Lung microvascular endothelial cell (primary cell): ENCODE results near the gene NOC3L. TPM values are rescaled to one million over a fixed set of nuclear protein-coding genes. Genes with fewer than 3 reads are reported as not detected.
"Not testable (repeated sequence)": the region's sequence is repeated elsewhere in the genome, so short reads cannot be mapped to it uniquely, and the experiment has no call there.

ENCODE experiments used
- DNase-seq, 2 donors: peaks; one replicate each; pipeline versions ENCODE4 v3.0.0 to v3.0.0-alpha.2; 2010; ENCODE audit warnings: low read depth in 2 of 2
- total RNA-seq: library from RNA; depleted of rRNA; stranded (reverse); fragments of >200 nt; gene quantifications from 2 replicates; pipeline ENCODE4 v1.2.1, GENCODE V29; 2014

The NOC3L gene
- total RNA-seq, 1 donor from 2014 or later, result 22.0 TPM

DNA sequence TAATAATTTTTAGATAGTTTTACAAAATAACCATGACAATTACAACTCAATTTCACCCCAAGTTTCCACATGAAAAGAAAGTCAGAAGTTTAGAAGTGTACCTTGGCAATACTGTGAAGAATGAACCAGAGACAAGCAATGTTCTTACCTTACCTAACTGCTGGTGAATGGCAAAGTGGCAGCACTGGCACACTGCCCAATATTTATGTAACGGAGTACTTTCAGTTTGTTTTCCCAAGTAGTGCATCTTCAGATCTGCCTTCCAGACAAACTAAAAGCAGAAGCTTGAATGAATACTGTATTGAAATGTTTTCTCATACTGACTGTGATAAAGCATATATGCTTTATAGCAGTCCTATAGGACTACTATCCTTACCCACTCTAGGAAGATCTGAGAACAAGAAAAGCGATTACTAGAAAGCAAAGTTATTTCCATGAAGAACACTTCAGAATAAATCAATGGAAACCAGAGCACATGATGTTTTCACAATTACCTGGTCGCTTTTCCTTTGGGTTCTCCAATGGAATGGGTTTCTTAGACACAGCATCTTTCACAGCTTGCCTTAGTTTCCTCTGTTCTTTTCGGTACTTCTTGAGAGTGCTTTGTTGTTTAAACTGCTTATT is 1.5 kb downstream of the NOC3L start:
- peak; percentile 48 to 65 for DNase-seq

DNA sequence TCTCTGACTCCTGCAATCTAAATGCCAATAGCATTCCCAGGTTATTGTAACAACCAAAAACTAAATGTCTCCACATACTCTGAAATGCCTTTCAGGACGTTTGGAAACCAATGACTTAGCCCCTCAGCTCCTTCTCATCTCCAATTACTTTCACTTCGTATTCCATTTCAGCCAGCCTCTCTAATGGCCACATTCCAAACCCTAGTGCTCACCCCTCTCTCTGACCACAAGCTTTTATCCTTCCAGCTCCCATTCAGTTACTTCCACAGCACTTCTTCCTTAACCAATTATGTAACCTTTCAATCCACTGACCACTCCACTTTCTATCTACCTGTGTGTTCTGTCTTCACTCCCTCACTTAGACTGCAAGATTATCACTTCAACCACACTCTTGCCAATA is 4.3 kb downstream of the NOC3L start:
- peak in 1 of 2 donors; percentile 71 for DNase-seq

DNA sequence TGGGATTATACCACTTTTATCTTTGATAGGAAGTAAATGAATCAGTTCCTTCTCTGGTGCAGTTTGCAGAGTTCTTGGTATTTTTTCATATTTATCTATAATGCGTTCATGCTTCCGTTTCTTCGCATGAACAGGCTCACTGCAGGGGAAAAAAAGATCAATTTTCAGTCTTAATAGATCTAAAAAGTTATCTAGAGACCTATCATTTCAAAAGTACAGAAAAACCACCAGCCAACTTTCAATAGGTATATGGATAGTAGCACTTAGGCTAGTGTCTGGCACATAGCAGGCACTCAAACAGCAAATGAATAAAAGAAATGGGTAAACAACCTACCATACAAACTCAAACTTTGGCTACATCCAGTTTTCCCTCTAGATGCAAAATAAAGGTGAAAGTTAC is 5.5 kb downstream of the NOC3L start:
- no peak for DNase-seq

DNA sequence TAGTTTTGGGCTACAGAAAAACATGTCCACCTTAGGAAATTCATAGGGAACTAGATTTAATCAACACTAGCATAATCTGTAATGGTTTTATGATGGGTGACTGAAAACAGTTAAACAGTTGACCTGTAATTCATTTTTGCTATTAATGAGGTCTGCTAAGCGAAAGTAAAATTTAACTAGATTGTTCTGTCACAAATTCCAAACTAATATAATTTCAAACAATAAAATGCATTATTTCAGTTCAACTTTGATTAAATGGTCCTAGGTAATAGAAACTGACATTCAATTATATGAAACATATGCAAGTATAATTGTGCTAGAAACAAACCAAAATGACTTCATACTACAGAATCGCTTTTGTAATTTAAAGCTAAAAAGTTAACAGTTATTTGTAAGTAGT is 6.9 kb downstream of the NOC3L start:
- no peak for DNase-seq

DNA sequence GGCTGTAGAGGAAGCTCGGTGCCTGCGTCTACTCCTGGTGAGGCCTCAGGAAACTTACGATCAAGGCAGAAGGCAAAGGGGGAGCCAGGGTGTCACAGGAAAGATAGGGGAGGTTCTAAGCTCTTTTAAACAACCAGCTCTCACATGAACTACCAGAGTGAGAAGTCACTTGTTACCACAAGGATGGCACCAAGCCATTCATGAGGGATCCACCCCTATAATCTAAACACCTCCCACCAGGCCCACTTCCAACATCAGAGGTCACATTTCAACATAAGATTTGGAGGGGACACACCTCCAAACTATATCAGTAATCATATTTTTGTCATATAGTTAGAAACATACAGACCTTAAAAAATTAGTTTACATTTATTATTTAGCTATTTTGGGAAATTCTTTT is 9.4 kb downstream of the NOC3L start:
- DNase-seq, result no peak

DNA sequence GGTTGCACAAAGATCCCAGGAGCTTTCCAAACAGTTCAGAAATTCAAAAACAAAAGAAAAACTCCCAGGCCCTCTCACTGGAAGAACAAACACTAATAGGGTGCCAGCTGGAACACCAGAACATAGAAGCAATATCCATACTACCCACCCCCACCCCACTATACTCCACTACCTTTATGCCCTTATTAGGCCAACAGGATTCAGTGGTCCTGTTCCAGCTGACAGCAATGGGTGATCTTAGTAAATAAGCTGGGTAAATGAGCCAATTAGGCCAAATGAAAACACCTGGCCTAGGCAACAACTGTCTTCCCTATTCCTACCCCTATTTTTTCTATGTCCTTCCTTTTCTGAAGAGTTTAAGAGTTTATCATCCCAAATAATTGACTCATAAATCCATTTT is 11.7 kb downstream of the NOC3L start:
- no peak for DNase-seq

DNA sequence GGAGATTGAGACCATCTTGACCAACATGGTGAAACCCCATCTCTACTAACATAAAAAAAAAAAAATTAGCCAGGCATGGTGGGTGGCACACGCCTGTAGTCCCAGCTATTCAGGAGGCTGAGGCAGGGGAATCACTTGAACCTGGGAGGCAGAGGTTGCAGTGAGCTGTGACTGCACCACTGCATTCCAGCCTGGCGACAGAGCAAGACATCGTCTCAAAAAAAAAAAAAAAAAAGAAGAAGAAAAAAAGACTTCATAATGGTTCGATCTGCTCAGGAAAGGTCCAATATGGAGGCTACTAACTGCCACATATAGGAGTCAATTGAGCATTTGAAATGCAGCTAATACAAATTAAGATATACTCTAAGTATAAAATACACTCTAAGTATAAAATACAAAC is 12.2 kb downstream of the NOC3L start:
- DNase-seq, result not testable (repeated sequence)

DNA sequence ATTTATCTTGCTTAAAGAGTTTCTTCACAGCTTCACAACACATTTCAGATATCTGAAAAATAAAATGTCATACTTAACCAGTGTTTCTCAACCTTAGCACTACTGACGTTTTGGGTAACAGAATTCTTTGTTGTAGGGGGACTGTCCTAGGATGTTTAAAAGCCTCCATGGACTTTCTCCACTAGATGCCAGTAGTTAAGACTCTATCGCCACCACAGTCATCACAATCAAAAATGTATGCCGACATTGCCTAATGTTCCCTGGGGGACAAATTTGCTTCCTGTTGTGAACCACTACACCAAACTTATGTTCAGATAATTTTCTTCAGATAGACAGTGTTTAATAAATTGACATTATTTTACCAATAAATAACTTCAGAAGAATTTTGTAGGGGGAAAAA is 13.4 kb downstream of the NOC3L start:
- no peak for DNase-seq

DNA sequence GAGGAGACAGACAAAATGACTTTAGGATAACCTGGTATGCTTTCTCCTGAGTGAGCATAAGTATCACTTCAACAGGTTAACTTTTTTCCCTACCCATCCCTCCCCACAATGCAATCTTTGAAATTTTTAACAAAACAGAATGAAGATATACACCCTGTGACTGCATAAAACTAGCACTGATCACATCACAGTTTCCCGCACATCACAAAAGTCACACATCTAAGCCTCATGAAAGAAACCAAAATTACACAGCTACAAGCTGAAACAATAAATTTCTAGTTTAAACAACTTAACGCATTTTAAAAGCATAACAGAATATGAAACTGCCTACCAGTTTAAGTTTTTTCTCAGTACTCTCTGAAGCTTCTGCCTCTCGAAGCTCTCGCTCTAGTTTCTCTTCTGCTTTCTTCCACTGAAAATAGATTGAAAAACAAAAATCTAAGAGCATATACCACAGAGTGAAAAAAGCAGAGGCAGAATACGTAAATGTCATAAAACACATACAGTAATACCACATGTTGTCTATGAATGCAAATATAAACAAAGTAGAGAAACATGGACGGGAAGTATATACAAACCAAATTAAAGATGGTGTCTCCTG is 18.1 kb downstream of the NOC3L start:
- no peak for DNase-seq

DNA sequence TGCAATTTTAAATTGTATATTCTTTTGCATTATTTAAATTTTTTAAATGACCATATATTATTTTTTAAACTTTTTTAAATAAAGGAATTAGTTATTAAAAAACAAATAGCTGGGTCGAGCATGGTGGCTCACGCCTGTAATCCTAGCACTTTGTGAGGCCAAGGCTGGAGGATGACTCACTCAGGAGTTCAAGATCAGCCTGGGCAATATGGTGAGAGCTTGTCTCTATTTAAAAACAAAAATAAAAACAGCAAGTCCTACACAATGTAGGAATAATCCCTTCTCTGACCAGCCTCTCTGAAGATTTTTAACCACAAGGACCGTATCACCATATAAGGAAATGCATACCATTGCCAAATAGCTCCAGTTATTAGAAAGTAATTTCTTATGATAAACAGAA is 19.6 kb downstream of the NOC3L start:
- DNase-seq, result no peak

DNA sequence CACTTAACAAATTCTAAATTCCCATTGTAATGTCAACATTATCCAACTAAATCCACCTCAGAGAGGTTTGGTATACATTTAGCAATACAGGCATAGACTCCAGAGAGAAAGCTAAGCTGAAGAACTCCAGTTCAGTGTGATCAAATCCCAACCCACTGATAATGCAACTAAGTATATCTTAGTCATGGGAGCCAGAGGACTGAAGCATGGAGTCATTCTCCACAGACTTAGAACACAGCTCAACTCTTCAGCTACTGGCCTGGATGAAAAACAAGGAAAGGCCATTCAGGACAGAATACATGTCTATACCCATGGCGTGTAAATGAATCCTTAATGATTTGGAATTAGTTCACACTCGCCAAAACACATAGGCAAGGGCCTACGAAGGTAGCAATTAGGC is 27.9 kb downstream of the NOC3L start:
- no peak for DNase-seq

DNA sequence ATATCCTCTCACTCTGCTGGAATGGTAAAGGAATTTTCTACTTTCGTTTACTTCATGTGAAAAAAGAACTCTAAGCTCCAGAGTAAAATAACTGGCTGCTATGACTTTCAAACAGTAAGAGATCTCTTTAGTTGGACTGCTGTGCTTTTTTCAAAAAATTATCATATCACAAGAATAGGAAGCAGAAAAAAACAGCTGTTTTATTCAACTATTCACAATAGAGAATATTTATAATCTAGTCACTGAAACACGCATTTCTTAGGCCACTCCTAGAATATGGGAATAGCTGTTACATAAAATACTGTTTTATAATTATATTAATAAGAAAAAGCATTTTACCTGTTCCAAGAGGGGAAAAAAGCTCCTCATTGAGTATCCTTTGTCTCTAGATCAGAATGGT is 29.7 kb downstream of the NOC3L start:
- no peak for DNase-seq

DNA sequence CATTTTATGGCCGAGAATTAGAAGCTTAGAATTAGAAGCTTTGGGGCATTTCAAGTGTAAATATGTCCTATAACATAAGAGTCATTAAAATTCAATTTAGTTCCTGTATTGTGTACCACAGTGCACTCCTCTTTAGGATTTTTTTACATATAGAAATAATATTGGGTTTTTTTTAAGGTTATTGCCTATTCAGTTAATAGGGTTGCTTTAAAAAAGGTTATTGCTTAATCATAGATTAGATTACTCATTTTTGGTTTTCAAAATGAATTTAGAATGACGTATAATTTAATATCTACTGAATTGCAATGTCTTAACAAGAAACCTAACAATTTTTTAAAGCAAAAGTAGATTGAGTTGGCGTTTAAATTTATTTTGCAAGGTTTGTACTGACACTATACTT is 34.1 kb downstream of the NOC3L start:
- DNase-seq, result no peak

DNA sequence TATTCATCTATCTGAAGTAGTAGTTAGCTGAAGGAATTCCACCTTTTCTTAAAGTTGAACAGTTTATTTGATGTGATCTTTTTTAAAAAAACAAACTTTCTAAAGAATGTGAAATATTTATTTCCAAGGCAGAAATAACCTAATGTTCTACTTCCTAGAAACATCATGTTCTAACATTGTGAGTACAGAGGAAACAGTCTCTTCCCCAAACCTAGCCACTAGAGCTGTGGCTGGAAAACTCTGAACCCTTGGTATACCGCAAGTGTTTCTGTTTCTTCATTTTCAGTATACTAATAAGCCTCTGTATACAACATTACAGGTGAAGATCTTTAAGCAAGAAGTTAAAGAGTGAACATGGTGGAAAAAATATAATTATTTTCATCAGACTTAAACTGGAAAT is 35.1 kb downstream of the NOC3L start:
- DNase-seq, result no peak

DNA sequence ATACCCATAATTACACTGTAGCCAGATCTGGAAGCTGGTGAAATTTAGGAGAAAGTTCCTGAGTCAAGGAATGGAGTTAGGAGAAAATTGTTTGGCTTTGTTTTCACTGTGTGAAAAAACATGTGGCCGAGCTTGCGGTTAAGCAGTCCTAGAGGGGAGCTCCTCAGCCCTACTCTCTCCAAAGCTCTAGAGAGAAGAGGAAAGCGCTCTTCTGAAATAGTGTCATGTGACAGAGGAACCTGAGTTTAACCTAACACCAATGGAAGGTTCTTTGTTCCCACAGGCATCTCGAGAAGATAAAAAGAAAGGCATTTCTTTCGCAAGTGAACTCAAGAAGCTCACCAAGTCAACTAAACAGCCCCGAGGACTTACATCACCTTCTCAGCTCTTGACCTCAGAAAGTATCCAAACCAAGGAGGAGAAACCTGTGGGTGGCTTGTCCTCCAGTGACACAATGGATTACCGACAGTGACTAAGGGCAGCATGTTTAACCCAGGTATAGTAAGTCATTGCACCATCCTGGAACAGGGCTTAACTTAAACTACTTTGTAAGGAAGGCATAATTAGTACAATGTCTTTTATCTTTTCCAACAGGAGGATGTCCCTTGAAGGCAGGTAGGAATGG is 38.0 kb downstream of the NOC3L start:
- DNase-seq, result no peak

DNA sequence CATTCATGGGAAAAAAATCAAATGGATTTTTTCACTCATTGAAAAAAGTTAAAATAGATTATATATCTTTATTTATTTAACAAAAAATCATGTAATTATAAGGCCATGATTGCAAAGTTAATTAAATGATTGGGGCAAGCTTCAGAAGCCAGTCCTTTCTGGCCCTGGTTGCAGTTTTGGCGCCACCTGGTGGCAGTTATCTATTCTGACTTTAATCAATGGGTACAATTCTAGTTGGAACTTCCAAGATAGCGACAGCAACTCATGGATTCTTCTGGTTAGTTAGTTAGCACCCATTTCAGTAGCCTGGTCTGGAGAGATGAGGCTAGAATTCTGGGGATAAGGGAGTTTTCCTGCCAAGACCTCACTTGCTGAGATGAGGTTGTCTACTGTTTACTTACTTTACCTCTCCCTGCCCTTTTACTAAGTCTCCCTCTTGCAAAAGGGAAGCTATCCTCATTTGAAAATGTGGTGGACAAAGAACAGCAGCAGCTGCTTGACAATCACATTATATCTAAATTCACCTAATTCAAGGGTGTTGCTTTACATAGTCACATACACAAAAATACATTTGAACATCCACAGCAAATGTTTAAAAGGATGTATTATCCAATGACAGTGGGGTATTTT is 42.3 kb downstream of the NOC3L start:
- peak; percentile 65 to 80 for DNase-seq

DNA sequence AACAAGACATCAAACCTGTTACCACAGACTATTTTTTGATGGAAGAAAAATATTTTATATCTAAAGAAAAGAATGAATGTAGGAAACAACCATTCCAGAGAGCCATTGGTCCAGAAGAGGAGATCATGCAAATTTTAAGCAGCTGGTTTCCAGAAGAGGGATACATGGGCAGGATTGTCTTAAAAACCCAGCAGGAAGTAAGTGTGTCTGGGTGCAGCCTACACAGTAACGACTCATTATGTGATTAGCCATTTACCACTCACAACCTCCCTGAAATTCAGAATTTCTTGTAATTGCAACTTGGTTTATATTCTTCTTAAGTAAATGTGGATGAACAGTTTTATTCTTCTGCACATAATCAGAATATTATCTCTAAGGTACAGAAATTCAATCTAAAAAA is 46.2 kb downstream of the NOC3L start:
- DNase-seq, result no peak

DNA sequence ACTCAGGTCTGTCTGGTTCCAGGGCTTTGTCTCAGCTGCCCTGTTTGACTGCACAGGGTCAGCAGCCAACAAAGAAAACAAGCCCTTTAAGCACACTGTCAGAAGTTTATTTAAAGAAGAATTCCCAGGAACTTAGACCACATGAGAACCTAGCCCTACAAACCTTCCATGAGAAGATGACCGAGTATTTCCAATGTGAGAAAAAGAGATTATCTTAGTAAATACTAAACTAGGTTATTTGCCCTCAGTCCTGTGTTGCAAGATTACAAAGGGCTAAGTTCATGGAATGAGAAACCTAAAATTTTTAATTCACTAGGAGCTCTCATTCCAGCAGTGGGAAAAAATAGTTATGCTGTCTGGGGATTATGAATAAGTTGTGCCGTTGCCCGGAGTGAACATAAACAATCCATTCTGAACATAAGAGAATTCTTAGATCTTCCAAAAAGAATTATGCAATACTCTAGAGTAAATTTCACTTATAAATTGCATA is 46.7 kb downstream of the NOC3L start:
- DNase-seq, result peak; percentile 12 to 40

DNA sequence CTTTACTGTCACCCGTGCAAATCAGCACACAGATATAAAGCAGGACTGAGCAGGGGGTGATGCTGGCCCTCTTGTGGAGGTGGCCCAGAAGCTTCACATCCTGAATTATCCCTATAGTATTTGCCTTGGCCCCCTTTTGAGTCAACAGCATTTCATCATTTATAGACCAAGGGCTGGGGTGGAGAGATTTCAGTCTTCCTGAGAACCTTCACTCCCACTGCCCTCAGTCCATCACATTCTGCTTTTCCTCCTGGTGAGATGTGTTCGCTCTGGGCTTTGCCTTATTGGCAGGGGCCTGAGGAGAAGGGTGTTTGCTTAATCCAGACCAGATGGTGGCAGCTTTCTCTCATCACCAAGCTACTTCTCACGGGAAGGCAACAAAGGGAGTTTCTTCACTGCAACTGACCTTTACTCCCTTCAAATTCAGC is 47.7 kb downstream of the NOC3L start:
- peak in 1 of 2 donors; percentile 16 for DNase-seq

DNA sequence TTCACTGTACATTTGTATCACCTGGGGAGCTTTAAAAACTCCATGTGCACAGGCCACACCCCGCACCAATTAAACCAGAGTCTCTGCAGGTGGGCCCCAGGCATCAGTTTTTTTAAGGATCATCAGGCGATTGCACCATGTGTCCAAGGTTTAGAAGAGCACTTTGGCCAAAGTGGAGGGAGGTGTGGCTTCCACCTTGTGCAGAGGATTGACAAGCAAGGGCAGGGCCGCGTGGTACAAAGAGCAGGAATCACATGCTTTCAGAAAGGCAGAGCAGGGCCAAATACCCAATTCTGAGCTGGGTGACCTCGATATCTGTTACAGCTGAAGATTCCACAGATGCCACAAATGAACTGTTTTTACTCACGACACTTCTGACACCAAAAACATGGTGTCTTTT is 52.4 kb downstream of the NOC3L start:
- no peak for DNase-seq

DNA sequence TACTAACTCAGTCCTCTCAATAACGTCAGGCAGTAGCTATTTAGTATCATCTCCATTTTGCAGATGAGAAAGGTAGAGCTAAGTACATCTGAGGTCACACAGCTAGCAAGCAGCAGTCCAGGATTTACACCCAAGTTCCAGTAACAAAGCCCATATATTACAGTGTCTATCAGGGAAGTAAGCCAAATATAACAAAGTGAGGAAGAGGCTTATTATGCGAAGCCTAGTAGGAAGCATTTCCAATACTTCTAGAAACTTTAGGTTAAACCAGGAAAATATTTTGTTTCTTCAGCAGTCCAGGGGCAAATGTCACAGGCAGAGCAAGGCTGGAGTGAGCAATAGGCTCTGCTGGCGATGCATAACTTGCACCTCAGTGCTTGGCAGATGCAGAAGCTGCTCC is 53.9 kb downstream of the NOC3L start:
- DNase-seq, result peak; percentile 17 to 63

DNA sequence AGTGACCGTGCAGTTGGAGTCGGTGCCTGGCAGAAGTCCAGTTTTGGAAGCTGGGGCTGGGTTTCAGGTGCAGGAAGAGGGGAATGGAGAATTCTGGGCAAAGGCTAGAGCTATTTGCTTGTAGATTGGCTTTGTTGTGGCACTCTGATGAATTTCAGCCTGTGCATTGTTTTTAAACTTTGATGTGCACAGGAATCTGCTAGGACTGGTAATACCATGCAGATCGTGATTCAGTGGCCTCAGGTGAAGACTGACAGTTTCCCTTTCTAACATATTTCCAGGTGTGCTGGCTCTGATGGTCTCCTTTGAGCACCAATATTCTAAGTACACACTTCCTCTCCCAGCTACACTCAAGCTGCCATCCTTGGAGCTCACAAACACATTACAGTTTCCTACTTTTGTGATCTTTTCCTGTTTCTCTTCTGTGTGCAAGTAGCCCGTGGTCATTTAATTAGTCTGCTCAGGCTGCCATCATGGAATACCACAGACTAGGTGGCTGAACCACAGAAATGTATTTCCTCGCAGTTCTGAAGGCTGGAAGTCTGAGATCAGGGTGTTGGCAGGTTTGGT is 55.6 kb downstream of the NOC3L start:
- peak in 1 of 2 donors; percentile 55 for DNase-seq
